ENCODE results near the gene ADK. TPM values are rescaled to one million over a fixed set of nuclear protein-coding genes. Genes with fewer than 3 reads are reported as not detected.

The ADK gene
- total and polyA plus RNA-seq, 2 experiments from 2014 or later, result 39.9 to 53.0 TPM

- no peaks in the 10 kb centered on the region for H3K27me3 ChIP-seq (ENCODE audit: insufficient read depth)
- no peaks in the 10 kb centered on the region for H3K4me1 ChIP-seq (ENCODE audit: insufficient read depth)
- H3K4me3 ChIP-seq, result no peak overlapping the region
- no peaks in the 10 kb centered on the region for H3K36me3 Mint-ChIP-seq (ENCODE audit: low read depth)
- no peak overlapping the region for H3K4me3 Mint-ChIP-seq
- H3K27ac Mint-ChIP-seq, result no peak overlapping the region
- TF ChIP-seq ETS1 (IDR thresholded peaks at IDR 0.05), result no peak
- no peak for TF ChIP-seq NANOG (IDR thresholded peaks at IDR 0.05; ENCODE audit: borderline replicate concordance)
- no peak for TF ChIP-seq ZNF114 (CRISPR knock-in tag; IDR thresholded peaks at IDR 0.05)
- no peak for TF ChIP-seq ZNF462 (CRISPR knock-in tag; IDR thresholded peaks at IDR 0.05)
- TF ChIP-seq CREB1 (CRISPR knock-in tag; IDR thresholded peaks at IDR 0.05; ENCODE audit: low read depth), result no peak
- TF ChIP-seq JUNB (IDR thresholded peaks at IDR 0.05; ENCODE audit: unreplicated experiment), result no peak
- TF ChIP-seq POLR2AphosphoS5 (IDR thresholded peaks at IDR 0.05; ENCODE audit: low read depth), result no peak
- no peak for TF ChIP-seq ZNF331 (CRISPR knock-in tag; IDR thresholded peaks at IDR 0.05; ENCODE audit: low read depth)
- TF ChIP-seq, protein P1, sequence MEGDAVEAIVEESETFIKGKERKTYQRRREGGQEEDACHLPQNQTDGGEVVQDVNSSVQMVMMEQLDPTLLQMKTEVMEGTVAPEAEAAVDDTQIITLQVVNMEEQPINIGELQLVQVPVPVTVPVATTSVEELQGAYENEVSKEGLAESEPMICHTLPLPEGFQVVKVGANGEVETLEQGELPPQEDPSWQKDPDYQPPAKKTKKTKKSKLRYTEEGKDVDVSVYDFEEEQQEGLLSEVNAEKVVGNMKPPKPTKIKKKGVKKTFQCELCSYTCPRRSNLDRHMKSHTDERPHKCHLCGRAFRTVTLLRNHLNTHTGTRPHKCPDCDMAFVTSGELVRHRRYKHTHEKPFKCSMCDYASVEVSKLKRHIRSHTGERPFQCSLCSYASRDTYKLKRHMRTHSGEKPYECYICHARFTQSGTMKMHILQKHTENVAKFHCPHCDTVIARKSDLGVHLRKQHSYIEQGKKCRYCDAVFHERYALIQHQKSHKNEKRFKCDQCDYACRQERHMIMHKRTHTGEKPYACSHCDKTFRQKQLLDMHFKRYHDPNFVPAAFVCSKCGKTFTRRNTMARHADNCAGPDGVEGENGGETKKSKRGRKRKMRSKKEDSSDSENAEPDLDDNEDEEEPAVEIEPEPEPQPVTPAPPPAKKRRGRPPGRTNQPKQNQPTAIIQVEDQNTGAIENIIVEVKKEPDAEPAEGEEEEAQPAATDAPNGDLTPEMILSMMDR (conservative IDR thresholded peaks at IDR 0.05; ENCODE audit: low read depth in 2 of 2), result no peak
- TF ChIP-seq STAT1 (IDR thresholded peaks at IDR 0.05; ENCODE audit: unreplicated experiment), result no peak
- H3K9me3 Mint-ChIP-seq, result no peaks in the 10 kb centered on the region
- no peaks in the 10 kb centered on the region for H3K79me2 ChIP-seq (replicated peaks; ENCODE audit: insufficient read depth)
- H4K20me1 ChIP-seq (replicated peaks; ENCODE audit: insufficient read depth), result no peaks in the 10 kb centered on the region
- H3K36me3 ChIP-seq (ENCODE audit: insufficient read depth), result no peaks in the 10 kb centered on the region
- DNase-seq (ENCODE audit: low spot score) (no peak), ATAC-seq (no peak)
- peaks cover 5% of the 10 kb centered on the region; the same call in 2 of the 3 replicates for H3K4me1 Mint-ChIP-seq
- no peaks in the 10 kb centered on the region for H3F3A ChIP-seq (replicated peaks; ENCODE audit: low read depth)
- no peaks in the 10 kb centered on the region for H3K9me2 ChIP-seq (ENCODE audit: insufficient read depth)
- H3K27ac ChIP-seq (ENCODE audit: low read depth), result no peak overlapping the region
- no peak overlapping the region for H3K4me2 ChIP-seq
- no peak overlapping the region for H2AFZ ChIP-seq
- peaks cover 5% of the 10 kb centered on the region for H3K27me3 Mint-ChIP-seq (ENCODE audit: insufficient read depth, low read depth, poor library complexity)
Measured at GRCh38 chr10:74530981-74531380, 380.0 kb downstream of the ADK start.
